NT2/D1 (cell line): ENCODE measurements around the gene RHOBTB3.

ENCODE experiments used
- YY1 ChIP-seq: IDR thresholded peaks from 2 replicates; pipeline ENCODE4 v1.6.1; 2011; ENCODE audit not compliant: insufficient read length, insufficient read depth
- ZNF274 ChIP-seq: IDR thresholded peaks from 2 replicates; pipeline ENCODE4 v1.6.1; 2011; ENCODE audit warnings: mild to moderate bottlenecking, low read depth, low read length

- TF ChIP-seq ZNF274 (no peak), YY1 (no peak)
Observed at GRCh38 chr5:95730730-95731570, at the start of gene RHOBTB3.
